ENCODE data around the gene UBASH3A.
"Not testable (repeated sequence)": the region's sequence is repeated elsewhere in the genome, so short reads cannot be mapped to it uniquely, and the experiment has no call there.

The UBASH3A gene

DNA sequence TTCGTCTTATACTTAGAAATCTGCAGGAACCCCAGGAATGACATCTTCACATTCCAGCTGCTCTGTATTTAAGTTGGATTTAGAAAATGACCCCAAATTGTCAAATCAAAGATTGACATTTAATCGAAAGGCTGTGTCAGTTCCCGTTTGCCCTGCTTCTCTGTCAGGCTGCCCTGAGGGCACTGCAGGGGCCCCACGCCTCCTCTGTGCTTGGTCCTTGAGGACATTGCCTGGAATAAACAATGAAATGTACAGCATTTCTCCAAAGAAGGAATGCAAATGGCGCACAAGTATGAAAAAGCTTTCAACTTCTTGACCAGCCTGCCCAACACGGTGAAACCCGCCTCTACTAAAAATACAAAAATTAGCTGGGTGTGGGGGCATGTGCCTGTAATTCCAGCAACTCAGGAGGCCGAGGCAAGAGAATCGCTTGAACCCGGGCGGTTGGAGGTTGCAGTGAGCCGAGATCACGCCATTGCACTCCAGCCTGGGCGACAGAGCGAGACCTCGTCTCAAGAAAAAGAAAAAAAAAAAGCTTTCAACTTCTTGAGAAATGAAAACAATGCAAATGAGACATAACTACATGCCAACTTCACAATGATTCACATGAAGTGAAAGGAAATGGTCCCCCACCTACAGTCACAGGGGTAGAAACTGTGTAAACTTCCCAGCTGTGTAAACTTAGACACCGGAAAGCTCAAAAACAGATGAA is 10.8 kb upstream of the UBASH3A start:
- no peak for DNase-seq

DNA sequence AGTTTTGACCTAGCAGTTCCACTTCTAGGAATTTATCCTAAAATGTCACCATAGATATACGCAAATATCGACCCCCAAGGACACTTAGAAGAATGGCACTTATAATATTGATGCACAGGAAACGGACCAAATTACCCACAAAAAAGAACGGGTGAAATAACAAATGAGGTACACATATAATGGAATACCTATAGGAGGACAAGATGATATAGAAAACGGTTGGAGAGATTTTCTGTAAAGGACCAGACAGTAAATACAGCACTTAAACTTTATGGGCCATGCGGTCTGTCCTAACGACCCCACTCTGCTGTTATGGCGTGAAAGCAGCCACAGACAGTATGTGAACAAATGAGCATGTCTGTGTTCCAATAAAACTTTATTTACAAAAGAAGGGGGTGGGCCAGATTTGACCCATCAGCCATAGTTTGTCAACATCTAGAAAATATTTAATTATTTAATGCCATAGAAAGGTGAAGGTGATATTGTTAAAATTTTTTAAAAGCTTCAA is 10.2 kb upstream of the UBASH3A start:
- no peak for DNase-seq

DNA sequence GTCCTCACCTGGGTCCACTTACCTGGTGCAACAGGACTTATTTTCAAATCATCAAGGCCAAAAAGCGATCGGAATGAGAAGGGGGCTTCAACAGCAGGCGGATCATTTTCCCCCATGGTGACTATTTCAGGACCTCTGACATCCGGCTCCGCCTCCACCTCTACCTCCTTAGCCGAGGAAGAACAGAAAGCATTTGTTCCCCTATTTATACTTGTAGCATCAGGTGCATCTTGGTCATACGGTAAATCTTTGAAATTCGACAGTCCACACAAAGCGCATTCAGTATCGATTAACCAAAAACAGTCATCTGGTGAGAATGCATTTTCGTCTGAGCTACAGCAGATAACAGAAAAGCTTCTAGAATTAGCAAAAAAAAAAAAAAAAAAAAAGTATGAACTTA is 8.4 kb upstream of the UBASH3A start:
- no peak for DNase-seq

DNA sequence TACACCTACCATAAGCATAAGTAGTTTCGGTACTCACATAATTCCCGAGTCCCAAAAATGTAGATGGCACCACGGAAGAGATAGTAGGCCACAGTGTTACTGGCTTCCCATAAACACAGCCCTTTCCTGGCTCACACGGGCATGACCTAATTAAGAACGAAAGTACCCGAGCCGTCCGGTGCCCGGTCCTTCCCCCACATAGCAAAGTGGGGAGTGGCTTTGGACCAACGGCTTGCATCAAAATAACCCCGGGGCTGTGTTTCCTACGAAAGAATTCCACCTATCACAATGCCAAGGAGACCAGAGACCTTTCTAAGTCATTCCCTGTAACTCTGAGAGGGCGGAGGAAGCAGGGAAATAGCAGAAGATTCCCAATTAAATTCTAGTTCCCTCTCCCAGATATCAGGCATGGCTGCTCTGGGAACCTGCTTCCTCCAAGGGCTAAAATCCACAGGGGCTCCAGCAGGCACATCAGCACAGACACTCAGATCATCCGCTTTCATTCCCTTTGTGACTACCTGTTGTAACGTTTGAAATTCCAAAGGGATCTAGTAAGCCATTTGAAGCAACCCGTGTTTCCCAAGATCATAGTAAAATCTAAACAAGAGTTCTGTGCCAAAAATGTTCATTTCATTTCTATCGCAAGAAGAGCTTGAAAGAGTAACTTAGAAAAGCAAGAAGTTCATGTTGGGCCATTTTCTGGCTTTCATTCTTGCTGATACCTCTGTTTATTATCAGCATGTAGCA is 7.6 kb upstream of the UBASH3A start, which contains the start of gene TMPRSS3:
TSS of gene TMPRSS3 (minus strand) at position 148 of the 747 bp plus-strand sequence. CDS start 635 bp downstream, outside the sequence.
- DNase-seq: no peak

DNA sequence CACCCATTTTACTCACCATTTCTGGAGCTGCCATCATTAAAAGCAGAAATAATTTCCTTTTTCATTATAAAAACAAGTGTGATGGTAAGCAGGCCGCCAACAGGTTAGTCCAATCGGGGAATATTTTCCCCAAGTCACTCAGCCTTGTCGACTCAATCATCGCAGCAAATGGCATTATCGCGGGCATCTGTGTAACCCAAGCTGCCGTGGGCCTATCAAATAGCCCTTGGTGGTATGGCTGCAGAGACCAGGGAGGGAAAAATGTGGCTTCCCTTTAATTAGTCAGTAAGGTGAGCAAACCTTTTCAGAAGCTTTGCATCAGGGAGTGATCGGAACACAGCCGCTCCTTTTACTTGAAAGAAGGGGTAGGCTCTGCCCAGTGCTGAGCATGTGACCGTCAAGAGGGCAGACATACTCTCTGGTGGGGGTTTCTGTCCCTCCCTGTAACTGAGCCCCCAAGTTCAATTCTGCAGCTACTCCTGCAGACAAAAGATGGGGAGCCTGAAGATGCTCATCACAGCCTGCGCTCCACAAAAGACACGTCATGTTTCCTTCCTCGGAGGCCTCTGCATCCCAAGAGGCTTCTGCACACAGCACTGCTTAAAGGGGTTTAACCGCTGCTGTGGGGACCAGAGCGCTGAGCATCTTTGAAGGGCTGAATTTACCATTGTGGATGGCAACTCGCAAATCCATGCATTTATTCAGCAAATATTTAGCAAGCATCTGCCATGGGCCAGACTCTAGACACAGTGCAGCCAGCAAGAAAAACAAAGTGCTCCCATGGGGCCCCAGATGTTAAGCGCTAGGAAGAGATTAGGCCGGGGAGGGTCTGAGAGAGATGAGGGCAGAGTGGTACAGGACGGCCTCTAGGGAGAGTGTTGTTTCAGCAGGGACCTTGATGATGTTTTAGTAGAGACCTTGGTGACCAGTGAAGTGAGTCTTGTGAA is 6.6 kb upstream of the UBASH3A start:
- DNase-seq: no peak

DNA sequence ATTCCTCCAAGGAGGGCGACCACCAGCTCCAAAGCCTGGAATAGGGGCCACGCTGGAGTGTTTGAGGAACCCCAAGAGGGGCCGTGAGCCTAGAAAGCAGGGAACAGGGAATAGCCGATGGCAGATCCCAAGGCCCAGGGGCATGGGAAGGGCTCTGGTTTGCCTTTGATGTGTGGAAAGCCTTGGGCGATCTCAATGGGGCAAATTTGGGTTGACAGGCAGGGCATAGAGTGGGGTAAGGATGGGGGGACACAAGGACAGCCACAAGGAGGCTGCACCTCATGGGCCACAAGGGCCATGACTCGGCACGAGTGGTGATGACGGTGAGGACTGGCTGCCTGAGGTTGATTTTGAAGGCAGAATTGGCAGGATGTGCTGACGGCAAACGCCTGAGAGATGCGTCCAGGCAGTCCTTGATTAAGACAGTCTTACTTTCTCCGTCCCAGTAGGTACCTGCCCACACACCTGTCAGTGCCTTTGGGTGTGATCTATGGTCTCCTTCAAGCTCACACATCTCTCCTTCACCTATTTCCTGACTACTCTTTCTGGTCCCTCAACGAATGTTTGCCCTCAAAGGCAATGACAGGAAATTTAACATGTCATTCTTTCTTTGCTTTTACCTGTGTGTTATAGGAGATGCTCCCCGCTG is 5.8 kb upstream of the UBASH3A start:
- DNase-seq: no peak

DNA sequence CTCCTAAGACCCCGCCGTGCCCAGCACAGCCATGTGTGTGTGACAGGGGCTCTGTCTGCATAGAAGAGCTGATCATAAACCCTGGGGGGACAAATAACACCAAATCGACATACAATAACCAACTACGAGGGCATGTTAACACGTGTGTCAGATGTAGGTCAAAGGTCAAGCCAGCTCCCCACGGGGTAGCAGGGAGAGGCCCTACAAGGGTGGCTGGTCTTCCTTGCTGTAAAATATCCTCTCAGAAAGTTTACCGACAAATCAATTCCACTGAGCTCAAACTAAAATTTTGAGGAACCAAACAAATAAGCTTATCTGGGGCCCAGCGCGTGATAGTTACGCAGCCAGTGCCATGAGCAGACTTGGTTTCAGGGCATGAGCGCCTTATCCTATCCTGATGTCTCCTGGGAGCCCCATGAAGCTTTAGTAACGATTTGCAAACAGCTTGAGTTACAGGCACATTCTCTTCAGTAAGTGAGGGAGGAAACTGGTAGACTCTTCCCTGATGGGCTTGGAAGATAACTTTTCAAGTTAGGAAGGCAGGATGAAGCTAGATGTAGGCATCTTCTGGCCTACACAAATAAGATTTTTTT is 5.2 kb upstream of the UBASH3A start:
- DNase-seq: no peak

DNA sequence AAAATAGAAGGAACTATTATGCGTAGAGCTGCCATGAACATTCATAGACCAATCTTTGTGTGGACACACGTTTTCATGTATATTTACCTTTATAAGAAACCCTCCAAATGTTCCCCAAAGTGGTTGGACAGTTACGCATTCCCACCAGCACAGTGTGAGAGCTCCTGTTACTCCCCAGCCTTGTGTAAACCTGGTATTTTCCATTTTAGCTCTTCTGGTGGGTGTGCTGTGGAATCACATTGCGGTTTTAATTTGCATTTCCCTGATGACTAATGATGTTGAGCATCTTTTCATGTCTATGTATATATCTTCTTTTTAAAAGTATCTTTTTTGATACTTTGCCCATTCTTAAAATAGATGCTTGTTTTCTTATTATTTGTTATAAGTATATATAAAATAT is 3.2 kb upstream of the UBASH3A start:
- DNase-seq: no peak

DNA sequence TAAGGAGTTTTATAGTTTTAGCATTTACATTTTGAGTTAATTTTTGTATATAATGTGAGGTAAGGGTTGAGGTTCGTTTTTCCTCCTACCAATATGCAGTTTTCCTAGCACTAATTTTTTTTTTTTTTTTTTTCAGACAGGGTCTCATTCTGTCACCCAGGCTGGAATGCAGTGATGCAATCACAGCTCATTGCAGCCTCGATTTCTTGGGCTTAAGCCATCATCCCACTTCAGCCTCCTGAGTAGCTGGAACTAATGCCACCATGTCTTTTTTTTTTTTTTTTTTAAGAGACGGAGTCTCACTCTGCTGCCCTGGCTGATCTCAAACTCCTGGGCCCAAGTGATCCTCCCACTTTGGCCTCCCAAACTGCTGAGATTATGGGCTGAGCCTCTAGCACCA is 2.5 kb upstream of the UBASH3A start:
- no peak for DNase-seq

DNA sequence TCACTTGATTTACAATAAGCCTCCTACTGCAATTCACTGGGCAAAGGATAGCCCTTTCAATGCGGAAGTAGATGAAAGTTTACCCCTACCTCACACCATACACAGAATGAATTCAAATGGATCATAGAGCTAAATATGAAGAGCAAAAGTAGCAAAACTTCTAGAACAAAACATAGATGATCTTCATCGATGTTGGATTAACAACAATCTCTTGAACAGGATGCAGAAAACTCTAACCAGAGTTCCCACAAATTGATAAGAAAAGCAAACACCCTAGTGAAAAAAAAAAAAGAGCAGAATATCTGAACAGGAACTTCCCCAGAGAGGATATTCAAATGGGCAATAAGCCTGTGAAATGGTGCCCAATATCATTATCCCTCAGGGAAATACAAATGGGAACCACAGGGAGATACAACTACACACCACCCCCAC is 1.9 kb upstream of the UBASH3A start:
- no peak for DNase-seq

DNA sequence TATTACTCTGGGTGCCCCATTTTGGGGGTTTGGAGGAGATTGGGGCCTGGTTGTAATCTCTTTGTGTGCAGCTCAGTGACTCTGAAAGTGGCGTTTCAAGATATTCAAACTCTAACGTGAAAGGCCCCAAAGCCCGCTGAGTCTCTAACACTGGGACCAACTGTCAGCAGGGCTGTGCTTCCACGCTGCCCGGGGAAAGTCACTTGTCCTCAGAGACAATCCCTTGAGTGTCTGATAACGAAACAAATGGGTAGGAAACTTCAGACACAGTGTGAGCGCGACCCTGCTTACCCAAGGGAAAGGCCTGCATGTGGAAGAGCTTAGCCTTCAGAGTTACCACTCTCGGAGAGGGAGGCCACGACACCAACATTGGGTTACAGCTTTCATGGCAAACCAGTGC is 837 bp downstream of the UBASH3A start:
- DNase-seq: no peak

DNA sequence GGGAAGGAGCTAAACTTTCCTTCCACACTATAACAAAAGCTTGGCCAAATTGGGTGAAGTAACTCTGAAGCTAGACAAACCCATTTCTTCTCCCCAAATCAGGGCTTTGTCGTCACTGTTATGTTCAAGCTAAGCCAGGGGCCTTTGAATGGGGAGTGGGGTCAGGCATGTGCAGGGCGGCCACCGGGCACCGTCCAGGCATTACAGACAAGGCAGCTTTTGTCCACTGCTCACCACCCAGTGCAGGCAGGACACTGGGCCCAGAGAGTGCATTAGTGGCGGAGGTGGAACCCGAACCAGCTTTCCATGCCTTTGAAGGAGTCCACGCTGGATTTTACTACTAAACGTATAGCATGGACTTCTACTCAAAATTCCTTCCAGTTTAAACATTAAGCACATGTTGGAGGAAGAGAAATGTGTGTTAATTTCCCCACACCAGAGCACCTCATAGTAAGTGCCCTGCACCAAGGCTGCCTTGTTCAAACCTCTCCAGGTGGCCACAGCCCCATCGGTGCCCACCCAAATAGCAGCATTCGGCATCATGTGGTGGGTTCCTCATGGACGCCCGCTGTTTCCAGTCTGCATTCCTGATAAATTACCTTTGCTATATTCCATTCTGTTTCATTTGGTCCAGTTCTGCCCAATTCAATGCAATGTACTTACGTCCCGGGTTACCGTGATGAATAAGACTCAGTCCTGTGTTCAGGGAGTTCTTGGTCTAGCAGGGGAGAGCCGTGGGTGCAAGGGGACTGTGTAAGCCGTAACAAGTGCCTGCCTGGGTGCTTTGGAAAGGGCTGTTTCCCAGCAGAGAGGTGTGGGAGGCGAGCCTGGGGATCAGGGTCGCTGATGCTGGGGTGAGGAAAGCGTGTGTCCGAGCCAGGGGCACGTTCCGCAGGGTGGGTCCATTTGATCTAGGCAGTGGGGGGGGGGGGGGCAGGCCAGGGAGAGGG is 1.6 kb downstream of the UBASH3A start:
- DNase-seq: no peak

DNA sequence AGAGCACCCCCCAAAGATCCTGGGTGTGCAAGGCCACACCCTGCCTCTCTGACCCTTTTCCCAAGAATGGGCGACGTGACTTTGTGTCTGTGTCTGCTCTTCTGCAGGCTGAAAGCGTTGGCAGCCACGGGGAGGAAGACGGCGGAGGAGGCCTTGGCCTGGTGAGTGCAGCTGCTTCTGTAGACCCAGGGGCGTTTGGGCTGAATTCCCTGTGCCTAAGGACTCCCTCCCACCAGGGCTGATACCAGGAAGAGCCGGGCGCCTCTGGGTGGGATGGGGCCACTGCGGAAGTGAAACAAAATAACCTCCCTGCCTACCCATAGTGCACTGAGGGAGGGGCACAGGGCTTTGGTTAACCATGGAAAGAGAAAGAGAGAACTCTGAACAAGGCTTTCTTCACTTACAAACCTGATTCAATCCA is 2.5 kb downstream of the UBASH3A start:
- no peak for DNase-seq

DNA sequence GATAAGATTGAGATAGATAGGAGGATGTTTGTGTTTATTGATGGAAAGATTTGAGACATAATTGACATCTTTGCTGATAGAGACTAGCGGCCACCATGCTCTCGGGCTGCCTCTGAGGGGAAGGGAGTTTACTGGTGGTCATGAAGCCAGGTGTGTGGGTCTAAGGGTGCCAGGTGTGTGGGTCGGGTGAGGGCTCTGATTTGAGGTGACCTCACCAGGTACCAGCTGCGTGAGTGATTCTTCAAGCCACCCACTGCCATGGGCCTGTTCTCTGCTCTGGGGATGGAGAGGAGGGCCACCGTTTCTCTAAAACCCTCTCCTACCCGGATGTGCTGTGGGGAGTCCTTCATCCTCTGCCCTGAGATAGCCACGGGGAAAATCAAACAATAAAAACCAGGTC is 3.2 kb downstream of the UBASH3A start:
- DNase-seq: no peak

DNA sequence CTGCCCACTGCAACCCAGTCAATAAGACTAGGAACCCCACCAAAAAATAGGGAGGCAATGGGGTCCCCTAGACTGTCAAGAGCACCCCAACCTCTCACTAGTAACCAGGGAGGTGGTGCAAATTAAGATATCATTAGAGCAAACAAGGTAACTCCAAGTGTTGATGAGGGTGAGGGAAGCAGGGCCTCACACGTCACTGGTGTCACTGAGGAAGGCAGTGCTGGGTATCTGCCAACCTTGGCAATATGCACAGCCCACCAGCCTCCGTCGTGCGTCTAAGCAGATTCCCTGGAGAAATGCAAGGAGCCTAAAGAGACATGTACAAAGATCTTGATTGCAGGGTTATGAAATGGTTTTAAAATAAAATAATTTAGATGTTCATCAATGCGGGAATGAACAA is 3.8 kb downstream of the UBASH3A start:
- DNase-seq: no peak

DNA sequence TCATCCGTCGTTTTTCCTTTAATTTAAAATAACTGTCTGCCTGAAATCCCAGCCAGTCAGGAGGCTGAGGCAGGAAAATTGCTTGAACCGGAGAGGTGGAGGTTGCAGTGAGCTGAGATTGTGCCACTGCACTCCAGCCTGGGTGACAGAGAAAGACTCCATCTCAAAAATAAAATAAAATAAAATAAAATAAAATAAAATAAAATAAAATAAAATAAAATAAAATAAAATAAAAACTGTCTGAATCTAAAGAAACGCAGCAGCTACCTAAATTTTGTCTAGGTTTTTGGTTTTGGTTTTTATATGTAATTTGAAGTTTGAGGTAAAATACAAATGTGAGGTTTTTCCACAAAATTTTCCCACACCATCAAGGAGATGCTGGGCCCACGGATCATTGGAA is 5.0 kb downstream of the UBASH3A start:
- not testable (repeated sequence) for DNase-seq

DNA sequence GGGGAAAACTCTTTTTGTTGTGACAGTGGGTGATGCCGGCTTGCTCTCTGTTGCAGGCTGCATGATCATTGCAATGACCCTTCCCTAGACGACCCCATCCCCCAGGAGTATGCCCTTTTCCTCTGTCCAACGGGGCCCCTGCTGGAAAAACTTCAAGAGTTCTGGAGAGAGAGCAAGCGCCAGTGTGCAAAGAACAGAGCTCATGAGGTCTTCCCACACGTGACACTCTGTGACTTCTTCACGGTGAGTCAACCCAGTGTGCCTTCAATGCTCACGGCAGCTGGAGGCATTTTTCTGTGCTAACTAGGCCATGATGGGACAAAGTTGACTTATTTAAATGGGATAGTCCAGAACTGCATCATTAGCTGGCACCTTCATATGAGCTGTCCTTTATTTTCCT is 5.7 kb downstream of the UBASH3A start:
- DNase-seq: no peak

DNA sequence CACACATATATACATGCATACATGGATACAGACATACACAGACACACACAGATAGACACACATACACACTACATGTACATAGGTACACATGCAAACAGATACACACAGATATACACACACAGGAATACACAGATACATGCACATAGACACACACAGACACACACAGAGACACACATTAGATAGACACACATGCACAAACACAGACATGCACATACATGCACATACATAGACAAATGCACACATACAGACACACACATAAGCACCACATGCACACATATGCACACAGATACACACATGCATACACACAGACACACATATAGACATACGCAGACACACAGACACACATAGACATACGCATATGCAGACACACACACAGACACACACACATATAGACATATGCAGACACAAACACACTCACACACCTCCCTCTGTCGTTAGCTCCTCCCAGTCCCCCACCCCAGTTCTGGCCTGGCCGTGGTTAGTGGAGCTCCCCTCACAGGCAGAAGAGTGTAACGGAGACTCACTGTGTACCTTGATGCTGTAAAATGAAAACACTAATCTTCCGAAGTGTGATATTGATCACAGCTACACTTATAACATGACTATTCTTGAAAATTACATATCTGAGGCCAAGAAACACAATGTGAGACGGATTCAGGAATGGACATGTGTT is 7.6 kb downstream of the UBASH3A start:
- DNase-seq: no peak

DNA sequence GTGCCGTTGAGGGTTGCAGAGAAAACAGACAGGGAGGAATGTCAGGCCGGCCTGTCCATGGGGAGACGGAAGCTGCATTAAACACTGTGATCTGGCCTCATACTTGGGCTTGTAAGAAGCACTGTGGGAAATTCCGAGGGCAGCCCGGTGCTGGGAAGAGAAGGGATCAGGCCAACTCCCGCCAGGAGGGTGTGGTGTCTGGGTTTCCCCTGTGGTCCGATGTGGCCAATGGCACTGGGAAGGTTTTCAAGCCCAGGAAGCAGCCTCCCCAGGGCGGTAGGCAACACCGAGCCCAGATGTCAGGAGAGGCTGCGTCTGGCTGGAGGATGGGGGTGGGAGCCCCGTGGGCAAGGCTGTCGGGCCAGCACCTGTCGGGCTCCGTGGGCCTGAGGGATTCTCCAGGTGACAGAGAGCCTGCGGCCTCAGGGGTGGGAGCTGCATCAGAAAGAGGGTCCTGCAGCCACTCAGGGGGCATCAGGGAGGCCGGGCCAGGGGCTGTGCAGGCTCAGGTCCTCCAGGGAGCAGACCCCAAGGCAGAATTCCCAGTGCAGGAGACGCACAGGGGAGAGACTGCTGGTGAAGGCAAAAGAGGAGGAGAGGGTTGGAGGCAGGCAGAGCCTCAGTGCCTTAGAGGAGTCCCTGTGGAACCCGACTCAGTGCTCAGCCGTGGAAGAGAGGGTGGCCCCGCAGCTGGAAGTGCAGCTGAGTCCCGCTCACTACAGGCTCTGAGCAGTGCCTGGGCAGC is 8.4 kb downstream of the UBASH3A start:
- DNase-seq: no peak

DNA sequence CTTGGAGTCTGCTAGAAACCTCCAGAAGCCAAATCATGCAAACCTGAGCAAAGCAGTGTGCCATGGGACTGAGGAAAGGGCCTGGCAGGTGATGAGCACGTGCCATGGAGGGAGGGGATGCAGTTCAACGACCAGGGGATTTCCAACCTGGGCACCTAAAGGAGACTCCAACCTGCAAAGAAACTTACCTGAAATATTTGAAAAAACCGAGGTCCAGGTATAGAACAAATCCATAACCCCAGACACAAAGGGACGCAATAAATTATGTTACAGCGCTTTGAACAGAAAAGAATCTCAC is 8.9 kb downstream of the UBASH3A start:
- DNase-seq: no peak

Data from KG1 (cell line).